ENCODE data around the gene PRUNE1. TPM values are rescaled to one million over a fixed set of nuclear protein-coding genes. Genes with fewer than 3 reads are reported as not detected.

PRUNE1 gene
- total RNA-seq, 4 donors from 2014 or later, result 21.7 to 28.1 (median 25.1) TPM

DNA sequence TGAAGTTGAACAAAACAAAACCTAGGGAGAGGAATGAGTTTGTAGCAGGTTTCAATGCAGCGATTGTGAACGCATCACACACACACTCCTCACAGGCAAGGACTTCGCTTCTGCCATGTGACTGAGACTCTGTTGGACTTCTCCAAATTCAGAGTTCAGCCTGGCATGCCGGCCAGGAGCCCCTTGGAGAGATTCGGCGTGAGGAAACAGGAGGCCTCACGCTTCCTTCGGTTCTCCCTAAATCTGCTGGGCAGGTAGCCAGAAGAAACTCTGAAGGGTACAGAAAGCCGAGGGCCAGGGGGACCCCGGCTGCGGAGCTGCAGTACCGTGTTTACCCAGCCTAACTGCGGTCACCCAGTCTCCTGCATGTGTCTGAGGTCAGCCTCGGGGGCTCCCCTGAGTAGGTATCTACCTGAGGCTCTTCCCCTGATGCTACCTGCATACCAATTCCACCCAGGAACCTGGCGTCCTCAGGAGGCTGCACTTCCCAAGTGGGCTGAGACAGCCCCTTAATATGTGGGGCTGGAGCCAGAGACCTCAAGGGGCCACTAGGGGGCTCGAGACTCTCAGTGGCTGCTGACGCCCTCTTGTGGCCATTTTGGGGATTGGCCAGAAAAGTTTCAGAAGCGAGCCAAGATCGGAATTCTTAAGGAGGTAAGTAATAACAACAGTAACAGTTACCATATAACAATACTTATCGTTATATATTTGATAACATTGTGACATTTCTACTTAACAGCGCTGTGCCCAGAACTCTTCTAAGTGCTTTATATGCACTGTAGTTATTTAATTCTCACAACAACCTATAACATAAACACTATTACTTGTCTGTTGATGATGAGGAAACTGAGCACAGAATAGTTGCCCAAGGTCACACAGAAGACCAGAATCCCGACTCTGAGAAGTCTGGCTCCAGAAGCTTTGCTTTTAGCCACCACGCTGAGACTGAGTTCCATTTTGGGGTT lies 28.9 kb upstream of the PRUNE1 start:
- Histone ChIP-seq H3K27me3 (no peaks in the 10 kb centered on the region), H3K4me3 (peak overlapping the region; percentile 15 to 26 (median 26))

DNA sequence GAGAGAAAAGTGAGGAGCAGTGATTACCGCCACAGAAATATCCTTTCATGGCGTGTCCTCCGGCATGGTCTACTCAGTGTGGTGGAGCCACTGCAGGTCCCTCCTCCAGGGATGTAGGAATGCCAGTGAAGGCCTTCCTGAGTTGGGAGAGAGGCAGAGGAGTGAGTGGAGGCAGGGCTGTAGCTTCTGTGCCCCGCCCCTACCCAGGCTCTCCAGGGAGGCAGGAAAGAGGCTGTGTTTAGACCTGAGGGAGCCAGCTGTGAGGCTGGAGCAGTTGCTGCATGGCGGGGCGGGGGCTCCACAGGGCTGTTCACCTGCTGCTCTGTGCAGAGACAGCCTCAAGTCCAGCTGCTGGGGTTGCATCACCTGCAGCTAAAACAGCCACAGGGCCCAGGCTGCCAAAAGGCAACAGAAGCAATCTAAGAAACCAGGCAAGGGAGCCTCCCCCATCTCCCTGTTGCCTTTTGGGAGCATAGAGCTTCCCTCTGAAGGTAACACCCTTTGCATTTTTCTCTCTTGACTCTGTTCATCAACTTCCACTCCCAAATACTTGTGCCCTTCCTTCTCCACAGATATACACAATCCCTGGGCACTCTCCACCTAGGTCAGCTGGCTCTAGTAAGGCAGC lies 27.0 kb upstream of the PRUNE1 start:
- TF ChIP-seq, protein P1, sequence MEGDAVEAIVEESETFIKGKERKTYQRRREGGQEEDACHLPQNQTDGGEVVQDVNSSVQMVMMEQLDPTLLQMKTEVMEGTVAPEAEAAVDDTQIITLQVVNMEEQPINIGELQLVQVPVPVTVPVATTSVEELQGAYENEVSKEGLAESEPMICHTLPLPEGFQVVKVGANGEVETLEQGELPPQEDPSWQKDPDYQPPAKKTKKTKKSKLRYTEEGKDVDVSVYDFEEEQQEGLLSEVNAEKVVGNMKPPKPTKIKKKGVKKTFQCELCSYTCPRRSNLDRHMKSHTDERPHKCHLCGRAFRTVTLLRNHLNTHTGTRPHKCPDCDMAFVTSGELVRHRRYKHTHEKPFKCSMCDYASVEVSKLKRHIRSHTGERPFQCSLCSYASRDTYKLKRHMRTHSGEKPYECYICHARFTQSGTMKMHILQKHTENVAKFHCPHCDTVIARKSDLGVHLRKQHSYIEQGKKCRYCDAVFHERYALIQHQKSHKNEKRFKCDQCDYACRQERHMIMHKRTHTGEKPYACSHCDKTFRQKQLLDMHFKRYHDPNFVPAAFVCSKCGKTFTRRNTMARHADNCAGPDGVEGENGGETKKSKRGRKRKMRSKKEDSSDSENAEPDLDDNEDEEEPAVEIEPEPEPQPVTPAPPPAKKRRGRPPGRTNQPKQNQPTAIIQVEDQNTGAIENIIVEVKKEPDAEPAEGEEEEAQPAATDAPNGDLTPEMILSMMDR (IDR thresholded peaks at IDR 0.05), result no peak
- DNase-seq, result no peak
- H3K4me3 ChIP-seq, result no peak overlapping the region
- no peaks in the 10 kb centered on the region for H3K9me3 ChIP-seq
- no peaks in the 10 kb centered on the region for H3K36me3 ChIP-seq
- H3K27me3 ChIP-seq, result no peaks in the 10 kb centered on the region
- H3K27ac ChIP-seq, result peak overlapping the region in 1 of 4 donors; percentile 40
- H3K4me1 ChIP-seq, result peaks cover 4 to 35% (median 6%) of the 10 kb centered on the region in 4 donors

More for the DNA sequence above, 28.9 kb upstream of the PRUNE1 start:
- TF ChIP-seq, protein P1 (IDR thresholded peaks at IDR 0.05), result peak; percentile 98 to 100 (median 99)
- peak in 1 of 2 donors; percentile 21 for TF ChIP-seq POLR2A (IDR thresholded peaks at IDR 0.05)
- peak; percentile 81 to 96 (median 92) for DNase-seq
- Histone ChIP-seq H3K4me1 (peaks cover 4 to 37% (median 8%) of the 10 kb centered on the region in 4 donors), H3K27ac (peak overlapping the region in 3 of 4 donors; percentile 25 to 57 (median 50)), H3K36me3 (no peaks in the 10 kb centered on the region), H3K9me3 (no peaks in the 10 kb centered on the region)

DNA sequence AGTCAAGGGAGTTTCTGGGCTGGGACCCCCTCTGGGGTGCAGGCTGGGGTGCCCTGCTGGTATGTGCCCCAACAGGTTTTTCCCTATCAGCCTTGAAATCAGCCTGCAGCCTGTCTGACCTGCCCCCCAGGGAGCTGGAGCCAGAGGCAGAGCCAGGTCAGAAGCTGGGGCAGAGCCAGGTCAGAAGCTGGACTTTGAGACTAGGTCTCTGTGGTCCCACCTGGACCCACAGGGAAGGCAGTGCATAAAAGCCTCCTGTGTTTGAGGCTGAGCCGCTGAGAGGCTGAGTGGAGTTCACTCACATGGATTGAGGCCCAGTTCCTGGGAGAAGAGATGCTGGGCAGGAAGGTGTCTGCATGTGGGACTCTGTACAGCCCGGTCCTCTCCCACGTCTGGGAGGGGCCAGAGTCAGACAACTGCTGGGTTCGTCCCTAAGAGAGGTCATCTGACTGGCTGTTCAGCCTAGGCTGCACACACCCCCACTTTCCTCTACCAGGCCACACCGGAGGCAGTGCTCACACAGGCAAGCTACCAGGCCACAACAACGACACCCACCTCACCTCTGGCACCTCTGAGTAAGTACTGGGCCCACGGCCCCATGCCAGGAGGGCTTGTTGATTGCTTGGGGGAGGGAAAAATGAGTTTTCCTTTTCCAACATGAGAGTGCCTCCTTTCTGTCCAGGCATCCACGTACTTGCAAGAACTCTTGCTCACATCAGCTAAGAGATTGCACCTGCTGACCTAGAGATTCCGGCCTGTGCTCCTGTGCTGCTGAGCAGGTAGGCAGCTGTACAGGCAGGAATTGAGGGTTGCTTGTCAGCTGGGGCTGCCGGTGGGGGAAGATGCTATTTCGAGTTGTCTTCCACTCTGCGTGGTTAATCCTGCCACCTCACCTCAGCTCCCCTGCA lies 26.2 kb upstream of the PRUNE1 start, which contains the start of gene ANXA9:
TSS of gene ANXA9 (plus strand) at position 488 of the 908 bp plus-strand sequence. CDS start 814 bp downstream, outside the sequence.
- DNase-seq, result peak in 2 of 3 donors; percentile 73 to 74
- H3K4me1 ChIP-seq, result peaks cover 4 to 27% (median 5%) of the 10 kb centered on the region in 4 donors
- no peaks in the 10 kb centered on the region for H3K27me3 ChIP-seq
- no peak within 1 kb of the TSS for H3K4me3 ChIP-seq
- H3K27ac ChIP-seq, result peak within 1 kb of the TSS in 1 of 4 donors; percentile 40
- H3K36me3 ChIP-seq, result no peaks in the 10 kb centered on the region
- TF ChIP-seq, protein P1 (IDR thresholded peaks at IDR 0.05), result no peak
- TF ChIP-seq POLR2A (IDR thresholded peaks at IDR 0.05), result no peak
- H3K9me3 ChIP-seq, result no peaks in the 10 kb centered on the region

DNA sequence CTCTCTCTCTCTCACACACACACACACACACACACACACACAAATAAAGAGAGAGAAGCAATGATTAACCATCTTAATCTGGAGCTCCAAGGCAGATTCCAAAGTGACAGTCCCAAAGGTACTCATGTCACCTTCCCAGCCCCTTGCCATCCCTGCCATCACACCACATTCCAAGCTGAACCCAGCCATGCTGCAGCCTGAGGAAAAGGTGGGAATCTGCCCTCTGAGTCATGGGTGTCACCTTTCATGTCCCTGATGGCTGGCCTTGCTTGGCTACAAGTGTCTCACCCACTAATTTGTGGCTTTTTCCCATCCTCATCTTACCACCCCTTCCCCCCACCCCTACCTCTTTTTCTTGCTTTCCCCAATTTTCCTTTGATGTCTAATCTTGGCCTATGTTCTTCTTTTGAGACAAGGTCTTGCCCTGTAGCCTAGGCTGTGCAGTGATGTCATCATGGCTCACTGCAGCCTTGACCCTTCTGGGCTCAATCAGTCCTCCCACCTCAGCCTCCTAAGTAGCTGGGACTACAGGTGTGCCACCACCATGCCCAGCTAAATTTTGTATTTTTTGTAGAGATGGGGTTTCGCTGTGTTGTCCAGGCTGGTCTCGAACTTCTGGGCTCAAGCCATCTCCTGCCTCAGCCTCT lies 22.9 kb upstream of the PRUNE1 start:
- Histone ChIP-seq H3K36me3 (no peaks in the 10 kb centered on the region), H3K27me3 (no peaks in the 10 kb centered on the region), H3K4me1 (peaks cover 0 to 10% (median 2%) of the 10 kb centered on the region in 4 donors), H3K9me3 (no peaks in the 10 kb centered on the region), H3K27ac (no peak overlapping the region), H3K4me3 (no peak overlapping the region)
- no peak for TF ChIP-seq POLR2A (IDR thresholded peaks at IDR 0.05)
- TF ChIP-seq, protein P1 (IDR thresholded peaks at IDR 0.05), result no peak
- no peak for DNase-seq

Data from Peyer's patch (tissue), 4 donors.